ENCODE results near the gene TCTN2.

DNA sequence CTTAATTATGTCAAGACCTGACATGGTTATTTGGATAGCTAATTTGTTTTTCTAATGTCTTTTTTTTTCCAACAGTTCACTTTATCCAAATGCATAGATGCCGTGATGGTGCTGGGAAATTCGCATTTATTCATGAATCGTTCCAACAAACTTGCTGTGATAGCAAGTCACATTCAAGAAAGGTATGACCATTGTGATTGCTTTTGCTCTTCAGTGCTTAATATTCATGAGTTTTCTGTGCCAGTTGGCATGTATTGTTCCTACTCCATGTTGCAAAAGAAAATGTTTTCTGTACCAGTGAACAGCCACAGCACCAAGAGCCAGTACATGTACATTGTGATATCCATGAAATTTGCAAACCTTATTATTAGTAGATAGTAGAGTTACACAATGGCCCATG is 25.5 kb upstream of the TCTN2 start:
- TF ChIP-seq CTCF (IDR thresholded peaks at IDR 0.05; ENCODE audit: insufficient read depth, low read length) (no peak), REST (IDR thresholded peaks at IDR 0.05; ENCODE audit: insufficient replicate concordance, low read depth) (no peak), GABPA (IDR thresholded peaks at IDR 0.05; ENCODE audit: low read depth) (no peak), POLR2AphosphoS5 (IDR thresholded peaks at IDR 0.05; ENCODE audit: low read depth) (no peak), SPI1 (IDR thresholded peaks at IDR 0.05; ENCODE audit: borderline replicate concordance, low read depth) (no peak)

All from HL-60 (cell line).